GM12878 (cell line): ENCODE measurements around the gene RPLP2. TPM values are rescaled to one million over a fixed set of nuclear protein-coding genes. Genes with fewer than 3 reads are reported as not detected.

Source experiments
- ATAC-seq: fragments of 200-7000 bp; cut with Tn5 transposase; 3 replicates; pipeline ENCODE4 v1.9.1; 2020; ENCODE audit warnings: mild to moderate bottlenecking, moderate library complexity
- BruUV-seq: library from RNA; stranded (reverse); fragments of 400-500 nt; replicated peaks from 2 replicates; lab custom pipeline; 2021; lab: Mats Ljungman, UMichigan
- CTCF ChIA-PET: fragments of 300-600 bp; sonication (Branson Sonifier 250); formaldehyde crosslinking; extraction: SDS; loops from one replicate; lab custom pipeline; 2021; ENCODE audit warnings: inconsistent platforms; lab: Yijun Ruan, JAX
- POLR2A ChIA-PET: fragments of 350-600 bp; formaldehyde crosslinking; extraction: SDS; loops from one replicate; lab custom pipeline; 2021; ENCODE audit warnings: inconsistent platforms; lab: Charles Lee
- RAD21 ChIA-PET: fragments of 300-600 bp; sonication (Branson Sonifier 250); formaldehyde crosslinking; loops from one replicate; lab custom pipeline; 2023; ENCODE audit warnings: antibody characterized with exemption; ENCODE audit not compliant: unreplicated experiment; lab: Charles Lee
- SMC1A ChIA-PET: fragments of 300-600 bp; sonication (Branson Sonifier 250); formaldehyde crosslinking; loops from one replicate; lab custom pipeline; 2023; ENCODE audit not compliant: unreplicated experiment, uncharacterized antibody; lab: Charles Lee
- DNase-seq: peaks from one replicate; pipeline ENCODE4 v3.0.0-alpha.2; 2011; ENCODE audit warnings: low read depth, low spot score
- FAIRE-seq: peaks from 3 replicates; lab custom pipeline; 2011; peaks lifted over from hg19 to GRCh38; lab: Jason Lieb, UNC
- H2AFZ ChIP-seq: 2 replicates; pipeline ENCODE4 v1.6.0; 2011; ENCODE audit warnings: low read depth, low read length, control low read depth; ENCODE audit not compliant: control insufficient read depth
- H3K27ac ChIP-seq: 2 replicates; pipeline ENCODE4 v1.5.1; 2011; ENCODE audit warnings: control low read depth; ENCODE audit not compliant: control insufficient read depth, insufficient read depth
- H3K27me3 ChIP-seq, 2 experiments: replicated peaks in 1 of 2; 2 replicates each; pipeline versions ENCODE4 v1.6.0 to v1.6.1; 2011; ENCODE audit warnings: low read length in 1 of 2; ENCODE audit not compliant: control insufficient read depth in 2 of 2, insufficient read depth in 2 of 2
- H3K36me3 ChIP-seq, 2 experiments: 2 replicates each; pipeline ENCODE4 v1.5.1; 2011; ENCODE audit warnings: low read length in 1 of 2; ENCODE audit not compliant: control insufficient read depth in 2 of 2, insufficient read depth in 2 of 2
- H3K4me1 ChIP-seq: 2 replicates; pipeline ENCODE4 v1.6.1; 2011; ENCODE audit warnings: mild to moderate bottlenecking, low read length, moderate library complexity, mixed read lengths; ENCODE audit not compliant: control insufficient read depth, insufficient read depth
- H3K4me2 ChIP-seq: 2 replicates; pipeline ENCODE4 v1.6.0; 2011; ENCODE audit warnings: control low read depth; ENCODE audit not compliant: control insufficient read depth, insufficient read depth
- H3K4me3 ChIP-seq: fragments of 200-600 bp; sonication (generic); 2 replicates; pipeline ENCODE4 v1.5.1; 2016
- H3K79me2 ChIP-seq: 2 replicates; pipeline ENCODE4 v1.6.0; 2011; ENCODE audit warnings: low read length; ENCODE audit not compliant: control insufficient read depth, insufficient read depth
- H3K9ac ChIP-seq: 2 replicates; pipeline ENCODE4 v1.8.0; 2011; ENCODE audit warnings: low read length, control low read depth, mixed read lengths; ENCODE audit not compliant: control insufficient read depth, insufficient read depth
- H3K9me3 ChIP-seq: replicated peaks from 3 replicates; pipeline ENCODE4 v1.5.1; 2011; ENCODE audit warnings: mild to moderate bottlenecking, low read length; ENCODE audit not compliant: control insufficient read depth, insufficient read depth
- H4K20me1 ChIP-seq: 2 replicates; pipeline ENCODE4 v1.6.0; 2011; ENCODE audit not compliant: control insufficient read depth, insufficient read depth
- ASH2L ChIP-seq: fragments of 300-600, 200-600 bp; sonication (generic); IDR thresholded peaks from 2 replicates; pipeline ENCODE4 v1.6.1; 2017; ENCODE audit warnings: low read depth, mild to moderate bottlenecking, borderline replicate concordance
- FOXK2 ChIP-seq: fragments of 450-650 bp; IDR thresholded peaks from 2 replicates; pipeline ENCODE4 v1.6.1; 2017; ENCODE audit warnings: mild to moderate bottlenecking, moderate library complexity
- IKZF2 ChIP-seq, 2 experiments: fragments of 450-650 bp; IDR thresholded peaks; 2 replicates each; pipeline ENCODE4 v1.6.1; 2017; ENCODE audit warnings: mild to moderate bottlenecking in 2 of 2, moderate library complexity in 2 of 2
- MYC ChIP-seq: IDR thresholded peaks from 2 replicates; pipeline ENCODE4 v1.6.1; 2011; ENCODE audit warnings: mild to moderate bottlenecking, low read length, moderate library complexity, inconsistent platforms; ENCODE audit not compliant: insufficient read depth, insufficient replicate concordance, insufficient read length, severe bottlenecking
- NFXL1 ChIP-seq: fragments of 450-650 bp; IDR thresholded peaks from 2 replicates; pipeline ENCODE4 v1.6.1; 2017; ENCODE audit warnings: antibody characterized with exemption, mild to moderate bottlenecking, borderline replicate concordance
- NKRF ChIP-seq: fragments of 450-650 bp; conservative IDR thresholded peaks from 2 replicates; pipeline ENCODE4 v1.6.1; 2017; ENCODE audit warnings: mild to moderate bottlenecking, moderate library complexity
- PBX3 ChIP-seq: IDR thresholded peaks from 2 replicates; pipeline ENCODE4 v1.6.1; 2011; ENCODE audit warnings: mild to moderate bottlenecking, low read depth, low read length, moderate library complexity; ENCODE audit not compliant: insufficient replicate concordance
- PRDM15 ChIP-seq: fragments of 450-650 bp; formaldehyde crosslinking; IDR thresholded peaks from 2 replicates; pipeline ENCODE4 v1.4.0; 2020; ENCODE audit warnings: mild to moderate bottlenecking, moderate library complexity
- RELB ChIP-seq: fragments of 450-650 bp; IDR thresholded peaks from 2 replicates; pipeline ENCODE4 v1.6.1; 2017; ENCODE audit warnings: low read depth, mild to moderate bottlenecking, moderate library complexity
- SMAD5 ChIP-seq: IDR thresholded peaks from 2 replicates; pipeline ENCODE4 v1.6.1; 2016; ENCODE audit warnings: antibody characterized with exemption, low read depth
- STAT1 ChIP-seq: fragments of 450-650 bp; conservative IDR thresholded peaks from 2 replicates; pipeline ENCODE4 v1.6.1; 2014; ENCODE audit warnings: antibody characterized with exemption, mild to moderate bottlenecking
- WRNIP1 ChIP-seq: IDR thresholded peaks from 2 replicates; pipeline ENCODE4 v1.6.1; 2011; ENCODE audit warnings: low read depth, low read length, improper control_type of control experiment, borderline replicate concordance
- ZNF274 ChIP-seq: IDR thresholded peaks from one replicate; pipeline ENCODE4 v1.8.0; 2011; ENCODE audit not compliant: insufficient read length, insufficient read depth
- ZNF384 ChIP-seq: IDR thresholded peaks from 2 replicates; pipeline ENCODE4 v1.6.1; 2012; ENCODE audit warnings: low read depth, mild to moderate bottlenecking, low read length, improper control_type of control experiment, borderline replicate concordance
- WGBS: methylation state at CpG from one replicate; pipeline ENCODE4 v1.1.6; 2016; ENCODE audit warnings: low lambda C conversion rate; ENCODE audit not compliant: insufficient replicate concordance, insufficient coverage; ENCODE audit errors: missing lambda C conversion rate; 5-methylcytosine and 5-hydroxymethylcytosine counted together
- in situ Hi-C: fragments of 300-500 bp; cut with MboI; formaldehyde crosslinking; loops from 9 replicates; pipeline ENCODE4 v1.14.3; 2018; ENCODE audit warnings: mixed read lengths
- intact Hi-C: fragments of 100-400 bp; cut with micrococcal nuclease; formaldehyde crosslinking; loops from one replicate; pipeline ENCODE4 v1.14.2; 2022; ENCODE audit not compliant: unreplicated experiment
- polyA plus RNA-seq, 11 experiments: library from polyadenylated mRNA; depleted of rRNA in 4 of 11; unstranded in 6 of 11; stranded (reverse) in 5 of 11; fragments of >200 nt; fragmentation: Nextera tagmentation in 4 of 11; fragmentation: Illumina TruSeq in 1 of 11; extraction: Ambion mirVana in 4 of 11; extraction: Trizol in 1 of 11; gene quantifications; 1 replicate in 1 of 11; 2 replicates in 10 of 11; pipeline versions ENCODE4 v1.2.1 to v1.2.3, GENCODE V29; 2011 to 2016; ENCODE audit warnings: inconsistent platforms in 2 of 11, missing spikeins in 2 of 11, low read depth in 1 of 11
- total RNA-seq, 4 experiments: library from RNA; depleted of rRNA in 3 of 4; stranded (reverse); fragments of >200 nt in 3 of 4; fragmentation: Illumina TruSeq in 1 of 4; extraction: Trizol in 1 of 4; gene quantifications; 2 replicates each; pipeline versions ENCODE4 v1.2.1 to v1.2.3, GENCODE V29; 2013 to 2021

The RPLP2 gene
- total and polyA plus RNA-seq, 10 of the 15 experiments (the other 5 are each of a cell fraction or from before 2014, with no cell fraction given): 488 to 3,558 (median 1,481) TPM

- no peak overlapping the region for H3K4me2 ChIP-seq
- H3K9ac ChIP-seq: no peak overlapping the region
- no peaks in the 10 kb centered on the region; a peak in 2 of 4 replicates for H3K36me3 ChIP-seq
- H3K79me2 ChIP-seq: peaks cover 5% of the 10 kb centered on the region
- DNase-seq (no peak), ATAC-seq (no peak), FAIRE-seq (no peak)
- SMC1A ChIA-PET: no interaction called here
- no peaks in the 10 kb centered on the region for H3K27me3 ChIP-seq
- BruUV-seq: no TSS peak
- intact Hi-C loops (no loop called here), in situ Hi-C loops (loop anchor here (25.0 kb wide), 1 partner anchor 1564 kb away; the partner anchor contains the start of gene CD81)
- 90% methylated on average over 31 of the region's 53 CpGs for WGBS
- H3K27ac ChIP-seq: no peak overlapping the region
- POLR2A ChIA-PET: no interaction called here
- H4K20me1 ChIP-seq: no peaks in the 10 kb centered on the region; the same call in 1 of the 2 replicates
- H3K9me3 ChIP-seq: no peaks in the 10 kb centered on the region
- H2AFZ ChIP-seq: no peak overlapping the region
- H3K4me3 ChIP-seq: no peak overlapping the region
- RAD21 ChIA-PET: no interaction called here
- peaks cover 13% of the 10 kb centered on the region for H3K4me1 ChIP-seq
- CTCF ChIA-PET: no interaction called here
- TF ChIP-seq STAT1 (no peak), NFXL1 (no peak), MYC (no peak), IKZF2 (IDR thresholded peaks at IDR 0.05) (no peak), ZNF384 (no peak), ZNF274 (no peak), SMAD5 (no peak), FOXK2 (no peak), PBX3 (no peak), ASH2L (no peak), RELB (no peak), NKRF (no peak), WRNIP1 (no peak), PRDM15 (CRISPR knock-in tag) (no peak)
These were observed 13.9 kb downstream of the RPLP2 start for GRCh38 chr11:823441-824291.
